ENCODE results near the gene G3BP2.

Gene G3BP2

DNA sequence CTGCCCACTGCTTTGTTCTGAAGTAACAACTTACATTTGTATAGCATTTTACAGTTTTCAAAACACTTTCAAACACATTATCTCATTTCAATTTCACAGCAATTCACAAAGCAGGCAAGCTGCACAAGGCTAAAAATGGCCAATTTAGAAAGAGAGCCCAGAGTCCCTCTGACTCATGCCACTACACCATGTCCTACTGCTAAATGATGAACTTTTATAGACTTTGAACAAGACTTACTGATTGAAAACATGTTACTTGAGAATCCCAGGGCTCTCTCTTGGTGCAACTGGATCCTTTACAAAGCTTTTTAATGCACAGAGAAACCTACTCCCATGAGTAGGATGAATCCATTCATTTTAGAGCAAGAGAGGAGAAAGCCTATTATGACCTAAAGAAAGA, 5.8 kb upstream of the G3BP2 start:
- no peak for TF ChIP-seq EZH2phosphoT487 (IDR thresholded peaks at IDR 0.05; ENCODE audit: borderline replicate concordance)
- TF ChIP-seq, protein P1, sequence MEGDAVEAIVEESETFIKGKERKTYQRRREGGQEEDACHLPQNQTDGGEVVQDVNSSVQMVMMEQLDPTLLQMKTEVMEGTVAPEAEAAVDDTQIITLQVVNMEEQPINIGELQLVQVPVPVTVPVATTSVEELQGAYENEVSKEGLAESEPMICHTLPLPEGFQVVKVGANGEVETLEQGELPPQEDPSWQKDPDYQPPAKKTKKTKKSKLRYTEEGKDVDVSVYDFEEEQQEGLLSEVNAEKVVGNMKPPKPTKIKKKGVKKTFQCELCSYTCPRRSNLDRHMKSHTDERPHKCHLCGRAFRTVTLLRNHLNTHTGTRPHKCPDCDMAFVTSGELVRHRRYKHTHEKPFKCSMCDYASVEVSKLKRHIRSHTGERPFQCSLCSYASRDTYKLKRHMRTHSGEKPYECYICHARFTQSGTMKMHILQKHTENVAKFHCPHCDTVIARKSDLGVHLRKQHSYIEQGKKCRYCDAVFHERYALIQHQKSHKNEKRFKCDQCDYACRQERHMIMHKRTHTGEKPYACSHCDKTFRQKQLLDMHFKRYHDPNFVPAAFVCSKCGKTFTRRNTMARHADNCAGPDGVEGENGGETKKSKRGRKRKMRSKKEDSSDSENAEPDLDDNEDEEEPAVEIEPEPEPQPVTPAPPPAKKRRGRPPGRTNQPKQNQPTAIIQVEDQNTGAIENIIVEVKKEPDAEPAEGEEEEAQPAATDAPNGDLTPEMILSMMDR (conservative IDR thresholded peaks at IDR 0.05; ENCODE audit: low read length) = no peak
- no peaks in the 10 kb centered on the region for H3K36me3 ChIP-seq (ENCODE audit: insufficient read depth, low read length)
- H3K79me2 ChIP-seq (ENCODE audit: insufficient read depth, low read length) = no peaks in the 10 kb centered on the region
- H3K9me2 ChIP-seq (replicated peaks; ENCODE audit: low read depth, low read length) = no peaks in the 10 kb centered on the region
- H3K9me3 ChIP-seq (ENCODE audit: insufficient read depth, low read depth, low read length) = no peaks in the 10 kb centered on the region
- no peak overlapping the region for H3K9ac ChIP-seq (ENCODE audit: low read depth, low read length, poor library complexity, severe bottlenecking)
- H3K27me3 ChIP-seq (ENCODE audit: insufficient read depth, low read length, poor library complexity, severe bottlenecking) = no peaks in the 10 kb centered on the region
- H4K20me1 ChIP-seq (ENCODE audit: insufficient read depth, low read length, poor library complexity, severe bottlenecking) = no peaks in the 10 kb centered on the region
- no peak overlapping the region for H3K4me3 ChIP-seq (ENCODE audit: low read length, poor library complexity, severe bottlenecking)
- no peaks in the 10 kb centered on the region for H3F3A ChIP-seq (ENCODE audit: low read depth)
- no peak overlapping the region for H3K4me2 ChIP-seq (ENCODE audit: low read depth, low read length, poor library complexity, severe bottlenecking)
- no peak overlapping the region for H2AFZ ChIP-seq (ENCODE audit: low read length)
- peaks cover 4% of the 10 kb centered on the region for H3K4me1 ChIP-seq (ENCODE audit: insufficient read depth, low read length, poor library complexity, severe bottlenecking)

DNA sequence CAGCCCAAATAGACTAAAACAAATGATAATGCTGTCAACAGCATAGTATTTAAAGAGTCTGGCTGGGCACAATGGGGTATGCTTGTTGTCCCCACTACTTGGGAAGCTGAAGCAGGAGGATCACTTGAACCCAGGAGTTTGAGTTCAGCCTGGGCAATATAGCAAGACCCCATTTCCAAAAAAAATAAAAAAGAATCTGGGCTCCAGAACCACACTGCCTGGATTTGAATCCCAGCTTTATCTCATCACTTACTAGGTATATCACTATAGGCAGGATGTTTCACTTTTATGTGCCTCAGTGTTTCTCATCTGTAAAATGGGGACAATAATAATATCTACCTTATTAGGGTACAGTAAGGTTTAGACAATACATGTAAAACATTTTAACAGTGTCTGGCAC, 5.3 kb upstream of the G3BP2 start:
- Histone ChIP-seq H4K20me1 (ENCODE audit: insufficient read depth, low read length, poor library complexity, severe bottlenecking) (no peaks in the 10 kb centered on the region), H3K4me1 (ENCODE audit: insufficient read depth, low read length, poor library complexity, severe bottlenecking) (peaks cover 8% of the 10 kb centered on the region), H3K36me3 (ENCODE audit: insufficient read depth, low read length) (no peaks in the 10 kb centered on the region), H2AFZ (ENCODE audit: low read length) (no peak overlapping the region), H3F3A (ENCODE audit: low read depth) (no peaks in the 10 kb centered on the region; the same call in 1 of the 2 replicates), H3K4me3 (ENCODE audit: low read length, poor library complexity, severe bottlenecking) (no peak overlapping the region), H3K4me2 (ENCODE audit: low read depth, low read length, poor library complexity, severe bottlenecking) (no peak overlapping the region), H3K79me2 (ENCODE audit: insufficient read depth, low read length) (no peaks in the 10 kb centered on the region), H3K27me3 (ENCODE audit: insufficient read depth, low read length, poor library complexity, severe bottlenecking) (no peaks in the 10 kb centered on the region), H3K9me2 (replicated peaks; ENCODE audit: low read depth, low read length) (no peaks in the 10 kb centered on the region), H3K9ac (ENCODE audit: low read depth, low read length, poor library complexity, severe bottlenecking) (no peak overlapping the region), H3K9me3 (ENCODE audit: insufficient read depth, low read depth, low read length) (no peaks in the 10 kb centered on the region)
- TF ChIP-seq, protein P1 (conservative IDR thresholded peaks at IDR 0.05; ENCODE audit: low read length) = no peak
- TF ChIP-seq EZH2phosphoT487 (IDR thresholded peaks at IDR 0.05; ENCODE audit: borderline replicate concordance) = no peak

DNA sequence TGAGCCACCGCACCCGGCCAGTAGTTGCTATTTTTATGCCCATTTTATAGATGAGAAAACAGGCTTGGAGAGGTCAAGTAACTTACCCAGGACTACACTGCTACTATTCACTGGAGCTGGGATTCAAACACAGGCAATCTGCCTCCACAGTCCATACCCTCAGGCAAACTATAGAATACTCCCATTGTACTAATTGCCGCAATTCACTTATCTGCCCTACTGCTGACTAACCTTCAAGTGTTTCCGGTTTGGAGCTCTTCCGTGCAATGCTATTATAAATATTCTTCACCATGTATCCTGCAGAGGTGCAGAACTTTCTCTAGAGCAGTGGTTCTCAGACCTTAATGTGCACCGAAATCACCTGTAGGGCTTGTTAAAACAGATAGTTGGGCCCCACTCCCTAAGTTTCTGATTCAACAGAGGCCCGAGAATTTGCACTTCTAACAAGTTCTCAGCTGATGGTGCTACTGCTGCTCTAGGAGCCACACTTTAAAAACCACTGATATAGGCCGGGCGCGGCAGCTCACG, 1.9 kb upstream of the G3BP2 start:
- no peak overlapping the region for H2AFZ ChIP-seq (ENCODE audit: low read length)
- H3K27me3 ChIP-seq (ENCODE audit: insufficient read depth, low read length, poor library complexity, severe bottlenecking) = peaks cover 6% of the 10 kb centered on the region
- H3K4me2 ChIP-seq (ENCODE audit: low read depth, low read length, poor library complexity, severe bottlenecking) = no peak overlapping the region
- no peaks in the 10 kb centered on the region for H3K36me3 ChIP-seq (ENCODE audit: insufficient read depth, low read length)
- no peaks in the 10 kb centered on the region for H3K9me2 ChIP-seq (replicated peaks; ENCODE audit: low read depth, low read length)
- peaks cover 25% of the 10 kb centered on the region for H3K4me1 ChIP-seq (ENCODE audit: insufficient read depth, low read length, poor library complexity, severe bottlenecking)
- H3F3A ChIP-seq (ENCODE audit: low read depth) = no peaks in the 10 kb centered on the region; the same call in 1 of the 2 replicates
- no peak overlapping the region for H3K4me3 ChIP-seq (ENCODE audit: low read length, poor library complexity, severe bottlenecking)
- peaks cover 30% of the 10 kb centered on the region for H3K79me2 ChIP-seq (ENCODE audit: insufficient read depth, low read length)
- peaks cover 30% of the 10 kb centered on the region for H4K20me1 ChIP-seq (ENCODE audit: insufficient read depth, low read length, poor library complexity, severe bottlenecking)
- no peaks in the 10 kb centered on the region for H3K9me3 ChIP-seq (ENCODE audit: insufficient read depth, low read depth, low read length)
- H3K9ac ChIP-seq (ENCODE audit: low read depth, low read length, poor library complexity, severe bottlenecking) = no peak overlapping the region
- TF ChIP-seq, protein P1 (conservative IDR thresholded peaks at IDR 0.05; ENCODE audit: low read length) = no peak
- no peak for TF ChIP-seq EZH2phosphoT487 (IDR thresholded peaks at IDR 0.05; ENCODE audit: borderline replicate concordance)
